Stimulated activated CD8-positive, alpha-beta memory T cell treated with anti-CD3 and anti-CD28 coated beads, Interleukin-15, amount 100 ng/mL, for 4 hours (primary cell): Measurements from ENCODE around the gene MAGI1.
"Not testable (repeated sequence)": the region's sequence is repeated elsewhere in the genome, so short reads cannot be mapped to it uniquely, and the experiment has no call there.

Source experiments
- DNase-seq, 2 donors: peaks; one replicate each; pipeline ENCODE4 v3.0.0-alpha.2; 2020; ENCODE audit warnings: low read depth in 2 of 2

Gene MAGI1

GRCh38 chr3:65593780-65594752, 444.7 kb downstream of the MAGI1 start:
- no peak for DNase-seq

GRCh38 chr3:65591313-65591712, 447.4 kb downstream of the MAGI1 start:
- no peak for DNase-seq

- no peak for DNase-seq
Observed at GRCh38 chr3:65588884-65589283, 449.8 kb downstream of the MAGI1 start.

- no peak for DNase-seq
Observed at GRCh38 chr3:65587650-65588439, 450.9 kb downstream of the MAGI1 start.

- DNase-seq, result no peak
Observed at GRCh38 chr3:65584913-65585312, 453.8 kb downstream of the MAGI1 start.

GRCh38 chr3:65584002-65584401, 454.7 kb downstream of the MAGI1 start:
- no peak for DNase-seq

GRCh38 chr3:65583188-65583587, 455.5 kb downstream of the MAGI1 start:
- DNase-seq, result no peak

- no peak for DNase-seq
Observed at GRCh38 chr3:65582012-65582717, 456.6 kb downstream of the MAGI1 start.

- DNase-seq, result no peak
Observed at GRCh38 chr3:65581313-65581712, 457.4 kb downstream of the MAGI1 start.

- DNase-seq, result no peak
Observed at GRCh38 chr3:65578861-65579260, 459.9 kb downstream of the MAGI1 start.

GRCh38 chr3:65577843-65578430, 460.8 kb downstream of the MAGI1 start:
- no peak for DNase-seq

- no peak for DNase-seq
Observed at GRCh38 chr3:65576966-65577365, 461.8 kb downstream of the MAGI1 start.

- DNase-seq, result no peak
Observed at GRCh38 chr3:65576228-65576627, 462.5 kb downstream of the MAGI1 start.

GRCh38 chr3:65575376-65575840, 463.3 kb downstream of the MAGI1 start:
- no peak for DNase-seq

- no peak for DNase-seq
Observed at GRCh38 chr3:65573548-65574116, 465.1 kb downstream of the MAGI1 start.

GRCh38 chr3:65572175-65572777, 466.4 kb downstream of the MAGI1 start:
- DNase-seq, result no peak

GRCh38 chr3:65569845-65570405, 468.8 kb downstream of the MAGI1 start:
- no peak for DNase-seq

- no peak for DNase-seq
Observed at GRCh38 chr3:65569129-65569528, 469.6 kb downstream of the MAGI1 start.

GRCh38 chr3:65568497-65568896, 470.2 kb downstream of the MAGI1 start:
- DNase-seq, result no peak

- not testable (repeated sequence) for DNase-seq
Observed at GRCh38 chr3:65565744-65566143, 473.0 kb downstream of the MAGI1 start.
